Stimulated activated CD8-positive, alpha-beta memory T cell treated with anti-CD3 and anti-CD28 coated beads, Interleukin-7, amount 100 ng/mL, for 48 hours (primary cell): ENCODE data around the gene ANO2.

ENCODE experiments used
- DNase-seq, 2 donors: peaks; one replicate each; pipeline ENCODE4 v3.0.0-alpha.2; 2020; ENCODE audit warnings: low read depth in 1 of 2; ENCODE audit errors: extremely low read depth in 1 of 2

ANO2 gene

GRCh38 chr12:5736016-5736415, 209.0 kb downstream of the ANO2 start:
- no peak for DNase-seq

- DNase-seq: no peak
These were observed 211.1 kb downstream of the ANO2 start for GRCh38 chr12:5733916-5734315.

- no peak for DNase-seq
These were observed 211.8 kb downstream of the ANO2 start for GRCh38 chr12:5733136-5733755.

GRCh38 chr12:5730962-5731361, 214.1 kb downstream of the ANO2 start:
- no peak for DNase-seq

GRCh38 chr12:5723711-5724252, 221.3 kb downstream of the ANO2 start:
- no peak for DNase-seq

- no peak for DNase-seq
These were observed 222.0 kb downstream of the ANO2 start for GRCh38 chr12:5723071-5723470.

GRCh38 chr12:5720381-5721005, 224.6 kb downstream of the ANO2 start:
- DNase-seq: no peak

GRCh38 chr12:5718680-5719079, 226.4 kb downstream of the ANO2 start:
- DNase-seq: no peak

- DNase-seq: no peak
These were observed 227.0 kb downstream of the ANO2 start for GRCh38 chr12:5718073-5718472.

GRCh38 chr12:5716976-5717375, 228.1 kb downstream of the ANO2 start:
- DNase-seq: no peak

- no peak for DNase-seq
These were observed 228.9 kb downstream of the ANO2 start for GRCh38 chr12:5716201-5716600.

- no peak for DNase-seq
These were observed 230.0 kb downstream of the ANO2 start for GRCh38 chr12:5715021-5715420.

- DNase-seq: no peak
These were observed 231.4 kb downstream of the ANO2 start for GRCh38 chr12:5713599-5714081.

GRCh38 chr12:5710260-5710878, 234.7 kb downstream of the ANO2 start:
- DNase-seq: no peak

- DNase-seq: no peak
These were observed 236.7 kb downstream of the ANO2 start for GRCh38 chr12:5708371-5708770.

- no peak for DNase-seq
These were observed 238.8 kb downstream of the ANO2 start for GRCh38 chr12:5706247-5706646.

GRCh38 chr12:5705791-5706190, 239.3 kb downstream of the ANO2 start:
- no peak for DNase-seq

GRCh38 chr12:5694759-5695409, 250.2 kb downstream of the ANO2 start:
- DNase-seq: no peak

- DNase-seq: no peak
These were observed 252.2 kb downstream of the ANO2 start for GRCh38 chr12:5692850-5693249.

GRCh38 chr12:5691943-5692342, 253.1 kb downstream of the ANO2 start:
- no peak for DNase-seq

GRCh38 chr12:5690240-5690639, 254.8 kb downstream of the ANO2 start:
- no peak for DNase-seq

- no peak for DNase-seq
These were observed 255.3 kb downstream of the ANO2 start for GRCh38 chr12:5689773-5690172.
